ENCODE measurements around the gene FARP1.

FARP1 gene

DNA sequence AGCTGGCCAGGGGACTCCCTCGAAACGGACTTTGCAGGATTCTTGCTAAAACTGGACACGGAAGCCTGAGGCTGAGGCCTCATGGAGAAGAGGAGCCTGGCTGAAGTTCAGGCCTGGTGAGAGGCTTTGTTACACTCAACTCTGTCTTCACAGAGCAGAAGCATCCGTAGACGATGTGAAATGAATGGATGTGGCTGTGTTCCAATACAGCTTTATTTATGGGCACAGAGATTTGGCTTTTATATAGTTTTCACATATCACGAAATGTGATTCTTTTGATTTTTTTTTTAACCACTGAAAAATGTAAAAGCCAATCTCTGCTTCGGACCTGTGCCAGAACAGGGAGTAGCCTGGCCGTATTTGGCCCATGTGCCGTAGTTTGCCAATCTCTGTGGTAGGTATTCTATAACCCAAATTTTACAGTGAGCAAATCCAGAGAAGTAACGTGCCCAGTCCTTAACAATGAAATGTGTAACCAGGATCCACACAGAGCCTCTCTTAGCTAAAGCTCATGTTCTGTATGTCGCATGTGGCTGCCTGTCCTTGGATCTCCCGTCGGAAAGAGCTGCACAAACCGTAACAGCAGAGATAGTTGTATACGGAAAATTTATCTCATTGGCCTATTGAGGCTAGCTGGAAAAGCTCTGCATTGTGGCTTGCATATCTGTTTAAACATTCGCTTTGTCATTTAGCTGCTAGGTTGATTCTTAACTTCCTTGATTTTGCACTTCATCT lies 205.7 kb downstream of the FARP1 start:
- FAIRE-seq (no peak), DNase-seq (ENCODE audit: insufficient read length, low spot score) (no peak)
- TF ChIP-seq, protein P1, sequence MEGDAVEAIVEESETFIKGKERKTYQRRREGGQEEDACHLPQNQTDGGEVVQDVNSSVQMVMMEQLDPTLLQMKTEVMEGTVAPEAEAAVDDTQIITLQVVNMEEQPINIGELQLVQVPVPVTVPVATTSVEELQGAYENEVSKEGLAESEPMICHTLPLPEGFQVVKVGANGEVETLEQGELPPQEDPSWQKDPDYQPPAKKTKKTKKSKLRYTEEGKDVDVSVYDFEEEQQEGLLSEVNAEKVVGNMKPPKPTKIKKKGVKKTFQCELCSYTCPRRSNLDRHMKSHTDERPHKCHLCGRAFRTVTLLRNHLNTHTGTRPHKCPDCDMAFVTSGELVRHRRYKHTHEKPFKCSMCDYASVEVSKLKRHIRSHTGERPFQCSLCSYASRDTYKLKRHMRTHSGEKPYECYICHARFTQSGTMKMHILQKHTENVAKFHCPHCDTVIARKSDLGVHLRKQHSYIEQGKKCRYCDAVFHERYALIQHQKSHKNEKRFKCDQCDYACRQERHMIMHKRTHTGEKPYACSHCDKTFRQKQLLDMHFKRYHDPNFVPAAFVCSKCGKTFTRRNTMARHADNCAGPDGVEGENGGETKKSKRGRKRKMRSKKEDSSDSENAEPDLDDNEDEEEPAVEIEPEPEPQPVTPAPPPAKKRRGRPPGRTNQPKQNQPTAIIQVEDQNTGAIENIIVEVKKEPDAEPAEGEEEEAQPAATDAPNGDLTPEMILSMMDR (IDR thresholded peaks at IDR 0.05; ENCODE audit: insufficient read depth, missing control alignments), result no peak

DNA sequence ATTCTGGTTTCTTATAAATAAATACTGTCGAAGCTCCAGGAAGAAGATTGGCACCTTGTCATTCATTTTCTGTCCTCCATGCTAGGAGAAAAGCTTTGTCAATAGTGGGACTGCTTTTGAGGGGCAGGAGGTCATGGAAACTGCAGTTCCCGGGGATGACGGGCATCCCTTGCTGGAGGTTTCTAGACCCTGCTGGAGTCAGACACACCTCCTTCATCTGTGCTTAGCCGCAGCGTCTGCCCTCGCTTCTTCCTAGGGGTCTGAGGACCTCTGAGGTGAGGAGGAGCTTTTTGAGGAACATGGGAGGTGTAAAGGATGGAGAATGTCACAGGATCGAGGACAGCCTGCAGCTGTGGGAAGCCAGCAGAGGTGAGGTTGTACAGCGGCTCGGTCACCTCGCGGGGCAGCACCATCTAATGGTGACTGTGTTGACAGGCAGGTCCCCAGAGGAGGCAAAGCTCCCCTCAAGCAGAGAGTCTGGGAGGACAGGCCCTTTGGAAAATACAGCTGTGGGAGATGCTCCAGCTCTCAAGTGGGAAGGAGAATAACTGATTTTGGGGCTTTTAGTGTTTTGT lies 206.9 kb downstream of the FARP1 start:
- DNase-seq (ENCODE audit: insufficient read length, low spot score) (no peak), FAIRE-seq (no peak)
- TF ChIP-seq, protein P1 (IDR thresholded peaks at IDR 0.05; ENCODE audit: insufficient read depth, missing control alignments), result peak; percentile 27

DNA sequence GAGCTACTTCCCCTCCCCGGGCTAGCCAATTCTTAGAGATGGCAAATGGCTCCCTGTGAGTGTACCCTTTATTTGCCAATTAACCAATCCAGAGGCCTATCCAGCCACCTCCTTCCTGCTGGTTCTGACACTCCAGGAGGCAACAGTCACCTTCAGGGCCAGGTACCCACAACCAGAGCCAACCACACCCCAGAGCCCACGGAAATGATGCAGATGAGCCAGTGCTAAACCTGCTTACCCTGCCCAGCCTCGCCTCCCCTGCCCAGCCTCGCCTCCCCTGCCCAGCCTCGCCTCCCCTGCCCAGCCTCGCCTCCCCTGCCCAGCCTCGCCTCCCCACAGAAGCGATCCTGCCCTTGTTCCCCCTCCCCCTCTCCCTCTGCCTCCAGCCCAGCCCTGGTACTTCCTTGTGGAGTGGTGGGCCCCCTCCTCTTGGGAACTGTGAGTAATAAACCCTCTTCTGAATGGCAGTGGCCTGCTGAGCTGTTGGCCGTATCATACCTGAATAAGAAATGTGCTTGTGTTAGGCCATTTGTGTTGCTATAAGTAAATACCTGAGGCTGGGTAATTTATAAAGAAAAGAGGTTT lies 207.9 kb downstream of the FARP1 start:
- TF ChIP-seq, protein P1 (IDR thresholded peaks at IDR 0.05; ENCODE audit: insufficient read depth, missing control alignments), result no peak
- FAIRE-seq (no peak), DNase-seq (ENCODE audit: insufficient read length, low spot score) (no peak)

DNA sequence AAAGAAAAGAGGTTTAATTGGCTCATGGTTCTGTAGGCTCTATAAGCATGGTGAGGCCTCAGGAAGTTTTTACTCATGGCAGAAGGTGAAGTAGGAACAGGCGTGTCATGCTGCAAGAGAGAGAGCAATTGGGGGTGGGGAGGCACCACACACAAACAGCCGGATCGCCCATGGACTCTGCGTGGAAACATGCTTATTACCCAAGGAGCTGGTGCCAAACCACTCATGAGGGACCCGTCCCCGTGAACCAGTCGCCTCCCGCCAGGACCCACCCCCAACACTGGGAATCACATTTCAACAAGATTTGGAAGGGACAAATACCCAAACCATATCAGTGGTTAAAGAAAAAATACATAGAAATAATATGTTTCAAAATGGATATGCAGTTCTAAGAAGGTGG lies 208.7 kb downstream of the FARP1 start:
- no peak for FAIRE-seq
- DNase-seq (ENCODE audit: insufficient read length, low spot score), result no peak
- TF ChIP-seq, protein P1 (IDR thresholded peaks at IDR 0.05; ENCODE audit: insufficient read depth, missing control alignments), result no peak

DNA sequence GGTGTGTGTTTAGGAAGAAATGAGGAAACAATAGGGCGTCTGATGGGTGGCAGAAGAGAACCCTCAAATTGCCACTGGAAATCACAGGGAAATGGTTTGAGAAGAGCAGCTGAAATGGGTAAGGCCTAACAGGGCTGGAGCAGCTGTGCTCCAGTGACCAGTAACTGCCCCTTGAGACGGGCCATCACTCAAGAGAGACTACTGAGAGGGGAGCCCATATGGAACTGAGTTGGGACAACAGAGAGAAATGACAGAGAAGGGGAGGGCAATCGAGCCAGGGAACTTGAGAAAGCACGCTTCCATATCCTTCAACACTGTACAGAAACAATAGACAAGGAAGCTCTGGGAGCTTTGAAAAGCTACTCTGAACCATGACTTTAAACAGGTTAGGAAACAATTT lies 209.3 kb downstream of the FARP1 start:
- TF ChIP-seq, protein P1 (IDR thresholded peaks at IDR 0.05; ENCODE audit: insufficient read depth, missing control alignments), result no peak
- DNase-seq (ENCODE audit: insufficient read length, low spot score) (no peak), FAIRE-seq (no peak)

DNA sequence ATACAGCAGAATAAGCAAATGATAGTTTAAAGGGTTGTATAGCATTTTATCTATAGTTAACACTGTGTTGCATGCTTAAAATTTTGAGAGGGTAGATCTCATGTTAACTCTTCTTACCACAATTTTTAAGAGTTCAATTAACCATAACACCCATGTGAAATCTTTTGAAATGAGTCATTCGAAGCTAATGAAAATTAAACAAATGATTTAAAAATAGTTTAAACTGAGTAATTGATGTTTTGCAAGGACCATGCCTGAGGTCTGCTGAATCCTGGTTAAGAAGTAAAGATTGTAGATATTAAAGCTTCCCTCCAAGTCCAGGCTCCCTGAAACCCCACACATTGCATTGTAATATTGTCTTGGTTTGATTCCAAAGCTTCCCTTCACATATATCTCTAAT lies 210.9 kb downstream of the FARP1 start:
- DNase-seq (ENCODE audit: insufficient read length, low spot score) (no peak), FAIRE-seq (no peak)
- TF ChIP-seq, protein P1 (IDR thresholded peaks at IDR 0.05; ENCODE audit: insufficient read depth, missing control alignments), result no peak

DNA sequence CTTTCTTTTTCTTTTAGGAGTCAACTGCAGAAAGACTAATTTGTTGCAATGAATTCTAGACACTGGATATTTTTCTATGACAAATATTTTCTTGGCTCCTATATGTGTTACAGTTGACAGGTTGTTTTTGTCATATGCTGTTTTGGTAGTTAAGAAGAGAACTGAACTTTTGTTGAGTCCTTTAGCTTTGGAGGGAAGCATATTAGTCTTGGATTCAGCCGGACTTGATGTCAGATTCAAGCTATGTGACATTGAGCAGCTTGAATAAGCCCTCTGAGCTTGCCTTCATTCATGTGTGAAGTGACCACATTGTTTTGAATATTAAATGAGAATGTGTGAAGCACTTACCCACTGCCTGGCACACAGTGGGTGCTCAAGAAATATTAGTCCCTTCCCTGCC lies 216.0 kb downstream of the FARP1 start:
- DNase-seq (ENCODE audit: insufficient read length, low spot score), result no peak
- TF ChIP-seq, protein P1 (IDR thresholded peaks at IDR 0.05; ENCODE audit: insufficient read depth, missing control alignments), result no peak
- FAIRE-seq, result no peak
